H4 (cell line): Measurements from ENCODE around the gene ACVR2B. TPM values are rescaled to one million over a fixed set of nuclear protein-coding genes. Genes with fewer than 3 reads are reported as not detected.

Experiments
- DNase-seq: peaks from one replicate; pipeline ENCODE4 v3.0.0-alpha.2; 2015; ENCODE audit warnings: low spot score
- total RNA-seq: library from RNA; depleted of rRNA; stranded (reverse); fragments of >200 nt; shearing (Covaris generic); gene quantifications from 2 replicates; pipeline ENCODE4 v1.2.3, GENCODE V29; 2014; rRNA removed

Gene ACVR2B
- total RNA-seq, 1 experiment from 2014 or later: 1.3 TPM

GRCh38 chr3:38533285-38533976 is 79.7 kb downstream of the ACVR2B start:
- no peak for DNase-seq

GRCh38 chr3:38534180-38534579 is 80.5 kb downstream of the ACVR2B start:
- DNase-seq: no peak

GRCh38 chr3:38534604-38535003 is 80.9 kb downstream of the ACVR2B start:
- no peak for DNase-seq

GRCh38 chr3:38536671-38537070 is 83.0 kb downstream of the ACVR2B start:
- DNase-seq: no peak

GRCh38 chr3:38538773-38539353 is 85.2 kb downstream of the ACVR2B start:
- no peak for DNase-seq

GRCh38 chr3:38541806-38542205 is 88.1 kb downstream of the ACVR2B start:
- no peak for DNase-seq

Other genes with a start within 250 kb of the ACVR2B start
- 0.10 TPM in 1 of 2 replicates, not detected in the other for gene SLC22A13, start 188.1 kb upstream of the ACVR2B start, total RNA-seq
- not detected in 2 replicates for gene SLC22A14, start 171.6 kb upstream of the ACVR2B start, total RNA-seq
- gene XYLB, start 107.1 kb upstream of the ACVR2B start, total RNA-seq: 0.08 and 1.3 TPM in 2 replicates
- 8.7 and 11.1 TPM in 2 replicates for gene EXOG, start 42.5 kb downstream of the ACVR2B start, total RNA-seq
- 0.85 and 3.0 TPM in 2 replicates for gene SCN5A, start 195.8 kb downstream of the ACVR2B start, total RNA-seq